Trophoblast cell (in vitro differentiated cells and primary cell): ENCODE data around the gene IL1RAPL1.

Experiments used
- DNase-seq, 2 donors: peaks; one replicate each; pipeline ENCODE4 v3.0.0-alpha.2; 2016
- H2AFZ ChIP-seq: 2 replicates; pipeline ENCODE4 v1.6.1; 2013; ENCODE audit warnings: low read length, moderate library complexity, mild to moderate bottlenecking; ENCODE audit not compliant: insufficient read depth, poor library complexity
- H2AK5ac ChIP-seq: 2 replicates; pipeline ENCODE4 v1.6.1; 2013; ENCODE audit warnings: mild to moderate bottlenecking, low read length
- H2BK120ac ChIP-seq: 2 replicates; pipeline ENCODE4 v1.6.1; 2013; ENCODE audit warnings: low read length, mild to moderate bottlenecking, moderate library complexity; ENCODE audit not compliant: insufficient read depth, poor library complexity
- H2BK12ac ChIP-seq: 2 replicates; pipeline ENCODE4 v1.6.1; 2013; ENCODE audit warnings: mild to moderate bottlenecking, low read length, moderate library complexity
- H2BK5ac ChIP-seq: 2 replicates; pipeline ENCODE4 v1.6.1; 2013; ENCODE audit warnings: low read length, low read depth, moderate library complexity, mild to moderate bottlenecking; ENCODE audit not compliant: poor library complexity
- H3K14ac ChIP-seq: 2 replicates; pipeline ENCODE4 v1.6.1; 2013; ENCODE audit warnings: mild to moderate bottlenecking, low read length
- H3K18ac ChIP-seq: 2 replicates; pipeline ENCODE4 v1.6.1; 2013; ENCODE audit warnings: mild to moderate bottlenecking, low read length
- H3K23ac ChIP-seq: 2 replicates; pipeline ENCODE4 v1.6.1; 2013; ENCODE audit warnings: low read length
- H3K27ac ChIP-seq: 2 replicates; pipeline ENCODE4 v1.5.1; 2013; ENCODE audit warnings: low read depth, mild to moderate bottlenecking, inconsistent platforms, low read length, moderate library complexity
- H3K27me3 ChIP-seq: 2 replicates; pipeline ENCODE4 v1.6.1; 2013; ENCODE audit warnings: inconsistent platforms, mild to moderate bottlenecking, low read length, moderate library complexity; ENCODE audit not compliant: insufficient read depth
- H3K36me3 ChIP-seq, 2 experiments: 1 replicate in 1 of 2; 2 replicates in 1 of 2; pipeline ENCODE4 v1.6.1; 2013; ENCODE audit warnings: low read length in 2 of 2, mild to moderate bottlenecking in 2 of 2, moderate library complexity in 1 of 2; ENCODE audit not compliant: insufficient read depth in 2 of 2, control insufficient read depth in 1 of 2
- H3K4ac ChIP-seq: 2 replicates; pipeline ENCODE4 v1.6.1; 2013; ENCODE audit warnings: low read depth, mild to moderate bottlenecking, low read length, moderate library complexity
- H3K4me1 ChIP-seq, 2 experiments: 1 replicate in 1 of 2; 2 replicates in 1 of 2; pipeline ENCODE4 v1.6.1; 2013; ENCODE audit warnings: low read length in 2 of 2, mild to moderate bottlenecking in 2 of 2, moderate library complexity in 1 of 2; ENCODE audit not compliant: insufficient read depth in 2 of 2, control insufficient read depth in 1 of 2
- H3K4me2 ChIP-seq: 2 replicates; pipeline ENCODE4 v1.6.1; 2013; ENCODE audit warnings: inconsistent platforms, mild to moderate bottlenecking, low read length, moderate library complexity
- H3K4me3 ChIP-seq: 2 replicates; pipeline ENCODE4 v1.5.1; 2013; ENCODE audit warnings: mild to moderate bottlenecking, low read depth, low read length, inconsistent platforms
- H3K79me1 ChIP-seq: one replicate; pipeline ENCODE4 v1.6.1; 2013; ENCODE audit warnings: low read length
- H3K79me2 ChIP-seq: 2 replicates; pipeline ENCODE4 v1.6.1; 2013; ENCODE audit warnings: low read length, mild to moderate bottlenecking; ENCODE audit not compliant: control insufficient read depth, insufficient read depth, poor library complexity
- H3K9ac ChIP-seq: 2 replicates; pipeline ENCODE4 v1.6.1; 2013; ENCODE audit warnings: mild to moderate bottlenecking, low read length
- H3K9me3 ChIP-seq: 2 replicates; pipeline ENCODE4 v1.6.1; 2013; ENCODE audit warnings: low read depth, mild to moderate bottlenecking, control low read depth, inconsistent platforms, low read length; ENCODE audit not compliant: insufficient read depth
- H4K12ac ChIP-seq: 2 replicates; pipeline ENCODE4 v1.6.1; 2013; ENCODE audit warnings: low read depth, mild to moderate bottlenecking, low read length, moderate library complexity
- H4K8ac ChIP-seq: 2 replicates; pipeline ENCODE4 v1.6.1; 2013; ENCODE audit warnings: low read depth, mild to moderate bottlenecking, low read length, moderate library complexity
- H4K91ac ChIP-seq: one replicate; pipeline ENCODE4 v1.6.1; 2013; ENCODE audit warnings: low read depth, mild to moderate bottlenecking, low read length, moderate library complexity
- WGBS: extraction: QIAGEN DNeasy Blood & Tissue Kit; methylation state at CpG from one replicate; pipeline ENCODE4 v1.1.7; 2013; ENCODE audit warnings: missing lambda C conversion rate; ENCODE audit not compliant: insufficient read length, insufficient coverage; ENCODE audit errors: extremely low coverage; 5-methylcytosine and 5-hydroxymethylcytosine counted together

Gene IL1RAPL1

GRCh38 chrX:29775890-29776289 is 1188.6 kb downstream of the IL1RAPL1 start:
- Histone ChIP-seq H2BK5ac (no peak overlapping the region), H3K4me3 (no peak overlapping the region), H3K4me1 (no peaks in the 10 kb centered on the region), H2BK12ac (no peak overlapping the region), H2AFZ (no peak overlapping the region), H3K36me3 (no peaks in the 10 kb centered on the region), H3K9me3 (no peaks in the 10 kb centered on the region), H2BK120ac (no peak overlapping the region), H4K91ac (no peak overlapping the region), H3K27me3 (no peaks in the 10 kb centered on the region), H3K79me2 (no peaks in the 10 kb centered on the region), H3K18ac (no peak overlapping the region), H4K8ac (no peak overlapping the region), H4K12ac (no peak overlapping the region), H3K9ac (no peak overlapping the region), H2AK5ac (no peak overlapping the region), H3K4ac (no peak overlapping the region), H3K79me1 (no peaks in the 10 kb centered on the region), H3K23ac (no peak overlapping the region), H3K4me2 (no peak overlapping the region), H3K27ac (no peak overlapping the region), H3K14ac (no peak overlapping the region)
- WGBS: no CpG with 5 or more reads among the region's 5 CpGs
- no peak for DNase-seq

DNA sequence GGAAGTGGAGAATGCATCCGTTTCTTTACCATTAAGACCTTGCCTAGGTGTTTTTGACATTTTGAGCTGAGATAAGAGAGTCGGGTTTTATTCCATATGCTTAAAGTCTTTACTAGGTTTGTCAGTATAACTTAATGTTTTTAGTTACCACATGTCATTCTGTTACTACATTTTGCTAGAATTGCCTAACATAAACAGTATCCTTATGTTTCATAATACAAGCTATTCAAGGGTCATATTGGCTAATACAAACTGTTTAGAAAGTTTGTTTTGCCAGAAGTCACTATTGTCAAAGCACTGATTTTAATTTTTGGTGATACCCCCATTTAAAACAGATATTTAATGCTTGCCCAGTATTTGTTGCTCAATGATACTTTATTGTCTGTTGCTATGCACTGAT is 1200.4 kb downstream of the IL1RAPL1 start:
- H3K4me1 ChIP-seq: no peaks in the 10 kb centered on the region
- no peak overlapping the region for H4K8ac ChIP-seq
- H2BK120ac ChIP-seq: no peak overlapping the region
- H3K27me3 ChIP-seq: no peaks in the 10 kb centered on the region
- no peak overlapping the region for H3K4me3 ChIP-seq
- no peak overlapping the region for H2AK5ac ChIP-seq
- no peak overlapping the region for H2BK12ac ChIP-seq
- H3K79me2 ChIP-seq: no peaks in the 10 kb centered on the region
- H3K9ac ChIP-seq: no peak overlapping the region
- WGBS: no CpG with 5 or more reads among the region's 2 CpGs
- no peaks in the 10 kb centered on the region for H3K79me1 ChIP-seq
- H3K36me3 ChIP-seq: no peaks in the 10 kb centered on the region
- no peak overlapping the region for H4K91ac ChIP-seq
- no peaks in the 10 kb centered on the region for H3K9me3 ChIP-seq
- H3K14ac ChIP-seq: no peak overlapping the region
- H3K23ac ChIP-seq: no peak overlapping the region
- H3K4me2 ChIP-seq: no peak overlapping the region
- H3K27ac ChIP-seq: no peak overlapping the region
- H3K4ac ChIP-seq: no peak overlapping the region
- no peak overlapping the region for H4K12ac ChIP-seq
- no peak overlapping the region for H2AFZ ChIP-seq
- no peak for DNase-seq
- no peak overlapping the region for H2BK5ac ChIP-seq
- H3K18ac ChIP-seq: no peak overlapping the region

GRCh38 chrX:29788991-29789699 is 1201.9 kb downstream of the IL1RAPL1 start:
- Histone ChIP-seq H3K36me3 (no peaks in the 10 kb centered on the region), H3K79me2 (no peaks in the 10 kb centered on the region), H3K79me1 (no peaks in the 10 kb centered on the region), H3K9me3 (no peaks in the 10 kb centered on the region), H2BK5ac (no peak overlapping the region), H3K4me3 (no peak overlapping the region), H4K91ac (no peak overlapping the region), H2AFZ (no peak overlapping the region), H3K27ac (no peak overlapping the region), H3K14ac (no peak overlapping the region), H3K9ac (no peak overlapping the region), H2AK5ac (no peak overlapping the region), H3K4me2 (no peak overlapping the region), H4K12ac (no peak overlapping the region), H3K27me3 (no peaks in the 10 kb centered on the region), H2BK120ac (no peak overlapping the region), H3K23ac (no peak overlapping the region), H2BK12ac (no peak overlapping the region), H3K4ac (no peak overlapping the region), H3K4me1 (no peaks in the 10 kb centered on the region), H4K8ac (no peak overlapping the region), H3K18ac (no peak overlapping the region)
- no peak for DNase-seq
- no CpG with 5 or more reads among the region's 4 CpGs for WGBS

DNA sequence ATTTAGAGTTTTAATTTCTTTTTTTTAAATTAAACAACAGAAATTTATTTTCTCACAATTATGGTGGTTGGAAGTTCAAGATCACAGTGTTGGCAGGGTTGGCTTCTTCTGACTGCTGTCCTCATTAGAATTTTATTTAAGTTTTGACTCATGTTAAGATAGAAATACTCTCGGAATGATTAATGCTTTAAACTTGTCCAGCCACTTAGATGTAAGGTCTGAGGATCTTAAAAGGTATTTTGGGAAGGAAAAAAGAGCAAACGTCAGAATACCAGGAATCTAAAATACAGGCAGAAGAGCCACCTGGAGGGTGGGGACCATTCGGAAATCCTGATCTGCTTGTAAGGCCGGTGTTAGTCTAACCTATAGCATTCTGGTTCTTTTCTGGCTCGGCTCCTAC is 1205.1 kb downstream of the IL1RAPL1 start:
- H3K18ac ChIP-seq: no peak overlapping the region
- DNase-seq: no peak
- H2BK12ac ChIP-seq: no peak overlapping the region
- no peak overlapping the region for H4K12ac ChIP-seq
- H3K23ac ChIP-seq: no peak overlapping the region
- no peak overlapping the region for H3K14ac ChIP-seq
- no peak overlapping the region for H4K8ac ChIP-seq
- H3K4me3 ChIP-seq: no peak overlapping the region
- no peak overlapping the region for H2BK120ac ChIP-seq
- no peaks in the 10 kb centered on the region for H3K27me3 ChIP-seq
- no peaks in the 10 kb centered on the region for H3K4me1 ChIP-seq
- no peak overlapping the region for H3K27ac ChIP-seq
- WGBS: no CpG with 5 or more reads among the region's 5 CpGs
- no peaks in the 10 kb centered on the region for H3K79me2 ChIP-seq
- H2AFZ ChIP-seq: no peak overlapping the region
- no peak overlapping the region for H3K4me2 ChIP-seq
- no peaks in the 10 kb centered on the region for H3K9me3 ChIP-seq
- no peaks in the 10 kb centered on the region for H3K36me3 ChIP-seq
- no peak overlapping the region for H4K91ac ChIP-seq
- no peak overlapping the region for H2AK5ac ChIP-seq
- H3K9ac ChIP-seq: no peak overlapping the region
- no peaks in the 10 kb centered on the region for H3K79me1 ChIP-seq
- H2BK5ac ChIP-seq: no peak overlapping the region
- no peak overlapping the region for H3K4ac ChIP-seq
